Keratinocyte (primary cell): Measurements from ENCODE around the gene FAM120A. TPM values are rescaled to one million over a fixed set of nuclear protein-coding genes. Genes with fewer than 3 reads are reported as not detected.

Experiments
- DNase-seq: peaks from one replicate; pipeline ENCODE4 v3.0.0-alpha.2; 2011; ENCODE audit warnings: low read depth, missing footprints, low spot score
- FAIRE-seq: peaks from 2 replicates; lab custom pipeline; 2011; peaks lifted over from hg19 to GRCh38; lab: Jason Lieb, UNC
- H2AFZ ChIP-seq: 2 replicates; pipeline ENCODE4 v1.6.0; 2012; ENCODE audit warnings: low read length, control low read depth, inconsistent platforms; ENCODE audit not compliant: control insufficient read depth
- H3K27ac ChIP-seq: 2 replicates; pipeline ENCODE4 v1.5.1; 2011; ENCODE audit warnings: low read length; ENCODE audit not compliant: control insufficient read depth, insufficient read depth
- H3K27me3 ChIP-seq: 3 replicates; pipeline ENCODE4 v1.6.0; 2011; ENCODE audit warnings: low read length; ENCODE audit not compliant: control insufficient read depth, insufficient read depth; ENCODE audit errors: extremely low read depth
- H3K36me3 ChIP-seq, 2 experiments: 2 replicates in 1 of 2; 3 replicates in 1 of 2; pipeline ENCODE4 v1.5.1; 2011; ENCODE audit warnings: low read length in 2 of 2, mild to moderate bottlenecking in 1 of 2; ENCODE audit not compliant: control insufficient read depth in 2 of 2, insufficient read depth in 2 of 2; ENCODE audit errors: extremely low read depth in 1 of 2
- H3K4me1 ChIP-seq: 3 replicates; pipeline ENCODE4 v1.5.1; 2011; ENCODE audit warnings: low read length; ENCODE audit not compliant: control insufficient read depth, insufficient read depth; ENCODE audit errors: extremely low read depth
- H3K4me2 ChIP-seq: 3 replicates; pipeline ENCODE4 v1.6.0; 2011; ENCODE audit warnings: low read depth, low read length; ENCODE audit not compliant: control insufficient read depth, insufficient read depth; ENCODE audit errors: extremely low read depth
- H3K4me3 ChIP-seq, 3 experiments: fragments of 200-600 bp in 1 of 3; sonication (generic) in 1 of 3; 2 replicates in 2 of 3; 3 replicates in 1 of 3; pipeline ENCODE4 v1.5.1; 2011 to 2016; ENCODE audit warnings: low read length in 3 of 3, mild to moderate bottlenecking in 3 of 3, control low read depth in 2 of 3, inconsistent platforms in 1 of 3, low read depth in 1 of 3, mixed read lengths in 1 of 3, mixed run types in 1 of 3, moderate library complexity in 1 of 3; ENCODE audit not compliant: control insufficient read depth in 2 of 3, insufficient read depth in 2 of 3; ENCODE audit errors: extremely low read depth in 1 of 3
- H3K79me2 ChIP-seq: 2 replicates; pipeline ENCODE4 v1.6.0; 2012; ENCODE audit warnings: low read length; ENCODE audit not compliant: control insufficient read depth, insufficient read depth
- H3K9ac ChIP-seq: 3 replicates; pipeline ENCODE4 v1.6.0; 2011; ENCODE audit warnings: low read length; ENCODE audit not compliant: control insufficient read depth, insufficient read depth; ENCODE audit errors: extremely low read depth
- H3K9me1 ChIP-seq: 3 replicates; pipeline ENCODE4 v1.6.0; 2011; ENCODE audit warnings: low read length; ENCODE audit not compliant: control insufficient read depth, insufficient read depth; ENCODE audit errors: extremely low read depth
- H3K9me3 ChIP-seq: 2 replicates; pipeline ENCODE4 v1.5.1; 2012; ENCODE audit warnings: low read depth, low read length; ENCODE audit not compliant: control insufficient read depth
- H4K20me1 ChIP-seq: 3 replicates; pipeline ENCODE4 v1.6.0; 2011; ENCODE audit warnings: low read length; ENCODE audit not compliant: control insufficient read depth, insufficient read depth; ENCODE audit errors: extremely low read depth
- CTCF ChIP-seq, 3 experiments: IDR thresholded peaks in 1 of 3; conservative IDR thresholded peaks in 1 of 3; optimal IDR thresholded peaks in 1 of 3; 2 replicates in 2 of 3; 3 replicates in 1 of 3; pipeline versions ENCODE3 to v1.5.1; 2011; ENCODE audit warnings: low read length in 3 of 3, mild to moderate bottlenecking in 3 of 3, moderate library complexity in 2 of 3, control low read depth in 1 of 3, inconsistent platforms in 1 of 3; ENCODE audit not compliant: insufficient read depth in 2 of 3; ENCODE audit errors: extremely low read depth in 1 of 3
- EZH2 ChIP-seq: IDR thresholded peaks from one replicate; pipeline ENCODE4 v1.6.1; 2012; ENCODE audit warnings: inconsistent platforms, mild to moderate bottlenecking, low read length, moderate library complexity
- dilution Hi-C: fragments of 300-500 bp; cut with MboI; formaldehyde crosslinking; loops from one replicate; pipeline ENCODE4 v1.7.0; 2020; ENCODE audit warnings: low sequenced_read_pairs; ENCODE audit not compliant: extremely low pct_ligation_motif_present
- polyA plus RNA-seq, 5 experiments: library from polyadenylated mRNA; depleted of rRNA in 3 of 5; stranded (reverse) in 3 of 5; stranded (forward) in 1 of 5; unstranded in 1 of 5; fragments of >200 nt; gene quantifications; 1 replicate in 1 of 5; 2 replicates in 3 of 5; 3 replicates in 1 of 5; pipeline versions ENCODE4 v1.2.1 to v1.2.3, GENCODE V29; 2011 to 2012; ENCODE audit warnings: missing spikeins in 2 of 5, low read depth in 1 of 5, low replicate concordance in 1 of 5

Gene FAM120A
- polyA plus RNA-seq, 1 donor (not counting 4 experiments of a cell fraction or from before 2014, with no cell fraction given): 79.2 TPM

GRCh38 chr9:93585695-93586094 lies 134.2 kb downstream of the FAM120A start:
- Histone ChIP-seq H3K9me3 (no peaks in the 10 kb centered on the region), H3K9ac (no peak overlapping the region), H3K4me2 (no peak overlapping the region), H3K4me3 (no peak overlapping the region), H3K36me3 (peaks cover 0 to 3% of the 10 kb centered on the region in 2 experiments), H3K9me1 (no peaks in the 10 kb centered on the region), H3K4me1 (no peaks in the 10 kb centered on the region), H4K20me1 (peaks cover 4% of the 10 kb centered on the region), H3K79me2 (peaks cover 60% of the 10 kb centered on the region), H3K27ac (no peak overlapping the region), H2AFZ (no peak overlapping the region), H3K27me3 (no peaks in the 10 kb centered on the region)
- dilution Hi-C loops: no loop called here
- TF ChIP-seq CTCF (optimal IDR thresholded peaks at IDR 0.05 in 1 of 3, IDR thresholded peaks at IDR 0.05 in 1 of 3, conservative IDR thresholded peaks at IDR 0.05 in 1 of 3; ENCODE audit: extremely low read depth in 1 of 3, insufficient read depth in 2 of 3, low read length in 3 of 3): no peak
- no peak for TF ChIP-seq EZH2
- FAIRE-seq: no peak
- no peak for DNase-seq

- Histone ChIP-seq H3K36me3 (peaks cover 0 to 3% of the 10 kb centered on the region in 2 experiments), H3K4me1 (no peaks in the 10 kb centered on the region), H2AFZ (no peak overlapping the region), H3K27ac (no peak overlapping the region), H4K20me1 (peaks cover 5% of the 10 kb centered on the region), H3K27me3 (no peaks in the 10 kb centered on the region), H3K4me3 (no peak overlapping the region), H3K9me3 (no peaks in the 10 kb centered on the region), H3K4me2 (no peak overlapping the region), H3K79me2 (peaks cover 56% of the 10 kb centered on the region), H3K9me1 (no peaks in the 10 kb centered on the region), H3K9ac (no peak overlapping the region)
- DNase-seq (no peak), FAIRE-seq (no peak)
- TF ChIP-seq EZH2 (no peak), CTCF (optimal IDR thresholded peaks at IDR 0.05 in 1 of 3, IDR thresholded peaks at IDR 0.05 in 1 of 3, conservative IDR thresholded peaks at IDR 0.05 in 1 of 3; ENCODE audit: extremely low read depth in 1 of 3, insufficient read depth in 2 of 3, low read length in 3 of 3) (no peak)
- dilution Hi-C loops: no loop called here
These were observed 135.0 kb downstream of the FAM120A start for GRCh38 chr9:93586290-93587057.
